ENCODE measurements around the gene CDC42SE1.
A peak's percentile ranks its signal among the peaks of the same experiment; 100 is the strongest.

Gene CDC42SE1

DNA sequence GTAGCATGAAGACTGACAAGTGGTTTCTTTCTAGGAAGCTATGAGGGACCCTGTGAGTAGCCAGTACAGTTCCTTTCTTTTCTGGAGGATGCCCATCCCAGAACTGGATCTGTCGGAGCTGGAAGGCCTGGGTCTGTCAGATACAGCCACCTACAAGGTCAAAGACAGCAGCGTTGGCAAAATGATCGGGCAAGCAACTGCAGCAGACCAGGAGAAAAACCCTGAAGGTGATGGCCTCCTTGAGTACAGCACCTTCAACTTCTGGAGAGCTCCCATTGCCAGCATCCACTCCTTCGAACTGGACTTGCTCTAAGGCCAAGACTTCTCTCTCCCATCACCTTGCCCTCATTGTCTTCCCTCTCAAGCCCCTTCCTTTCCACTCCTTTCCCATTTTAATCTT is 7.8 kb upstream of the CDC42SE1 start:
- TF ChIP-seq EZH2phosphoT487 (IDR thresholded peaks at IDR 0.05; ENCODE audit: borderline replicate concordance) = no peak
- TF ChIP-seq CTCF (conservative IDR thresholded peaks at IDR 0.05; ENCODE audit: low read length) = no peak
- H3K4me2 ChIP-seq (ENCODE audit: low read depth, low read length, poor library complexity, severe bottlenecking) = peak overlapping the region; percentile 68
- H3K9me2 ChIP-seq (replicated peaks; ENCODE audit: low read depth, low read length) = no peaks in the 10 kb centered on the region
- H3K36me3 ChIP-seq (ENCODE audit: insufficient read depth, low read length) = peaks cover 12% of the 10 kb centered on the region
- peak overlapping the region; percentile 46 for H3K9ac ChIP-seq (ENCODE audit: low read depth, low read length, poor library complexity, severe bottlenecking)
- no peaks in the 10 kb centered on the region for H3K9me3 ChIP-seq (ENCODE audit: insufficient read depth, low read depth, low read length)
- peaks cover 7% of the 10 kb centered on the region; the same call in 1 of the 2 replicates for H3F3A ChIP-seq (ENCODE audit: low read depth)
- H4K20me1 ChIP-seq (ENCODE audit: insufficient read depth, low read length, poor library complexity, severe bottlenecking) = peaks cover 10% of the 10 kb centered on the region
- peak overlapping the region; percentile 11 for H3K4me3 ChIP-seq (ENCODE audit: low read length, poor library complexity, severe bottlenecking)
- H3K79me2 ChIP-seq (ENCODE audit: insufficient read depth, low read length) = peaks cover 84% of the 10 kb centered on the region
- H3K4me1 ChIP-seq (ENCODE audit: insufficient read depth, low read length, poor library complexity, severe bottlenecking) = peaks cover 50% of the 10 kb centered on the region
- no peaks in the 10 kb centered on the region for H3K27me3 ChIP-seq (ENCODE audit: insufficient read depth, low read length, poor library complexity, severe bottlenecking)
- H2AFZ ChIP-seq (ENCODE audit: low read length) = no peak overlapping the region

- Histone ChIP-seq H3K9ac (ENCODE audit: low read depth, low read length, poor library complexity, severe bottlenecking) (peak overlapping the region; percentile 46), H3K27me3 (ENCODE audit: insufficient read depth, low read length, poor library complexity, severe bottlenecking) (no peaks in the 10 kb centered on the region), H3K79me2 (ENCODE audit: insufficient read depth, low read length) (peaks cover 96% of the 10 kb centered on the region), H3K9me2 (replicated peaks; ENCODE audit: low read depth, low read length) (no peaks in the 10 kb centered on the region), H2AFZ (ENCODE audit: low read length) (no peak overlapping the region), H3K4me1 (ENCODE audit: insufficient read depth, low read length, poor library complexity, severe bottlenecking) (peaks cover 59% of the 10 kb centered on the region), H3K4me3 (ENCODE audit: low read length, poor library complexity, severe bottlenecking) (peak overlapping the region; percentile 53), H4K20me1 (ENCODE audit: insufficient read depth, low read length, poor library complexity, severe bottlenecking) (peaks cover 10% of the 10 kb centered on the region), H3F3A (ENCODE audit: low read depth) (peaks cover 7% of the 10 kb centered on the region; the same call in 1 of the 2 replicates), H3K9me3 (ENCODE audit: insufficient read depth, low read depth, low read length) (no peaks in the 10 kb centered on the region), H3K4me2 (ENCODE audit: low read depth, low read length, poor library complexity, severe bottlenecking) (peak overlapping the region; percentile 83), H3K36me3 (ENCODE audit: insufficient read depth, low read length) (peaks cover 12% of the 10 kb centered on the region)
- TF ChIP-seq CTCF (conservative IDR thresholded peaks at IDR 0.05; ENCODE audit: low read length) (no peak), EZH2phosphoT487 (IDR thresholded peaks at IDR 0.05; ENCODE audit: borderline replicate concordance) (no peak)
These were observed 5.7 kb upstream of the CDC42SE1 start for GRCh38 chr1:151065089-151065645.

DNA sequence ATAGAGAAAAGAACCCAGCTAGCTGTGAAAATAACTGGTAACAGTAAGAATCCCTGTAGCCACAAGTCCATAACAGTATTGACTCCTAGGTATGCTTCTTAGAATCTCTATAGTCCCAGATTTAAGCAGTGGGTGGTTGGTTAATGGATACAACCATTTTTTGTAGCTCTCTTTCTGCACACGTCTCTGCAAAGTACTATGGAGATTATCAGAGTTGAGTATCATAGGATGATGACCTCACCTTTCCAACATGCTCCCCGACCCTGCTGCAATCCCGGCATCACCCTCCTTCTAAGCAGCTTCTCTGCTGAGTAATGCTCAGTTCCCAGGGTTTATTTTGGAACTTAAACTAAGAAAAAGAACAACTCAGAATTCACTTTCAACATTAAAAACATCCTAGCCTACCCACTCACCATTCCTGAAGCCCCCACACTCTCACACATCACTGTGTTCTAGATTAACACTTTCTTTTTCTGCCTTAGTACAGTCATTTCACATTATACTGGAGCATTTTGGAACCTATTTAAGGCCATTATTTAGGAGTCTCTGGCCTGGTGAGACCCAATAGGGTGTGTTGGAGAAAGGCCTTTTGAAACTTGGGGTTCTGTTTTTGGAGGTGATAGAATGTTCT is 3.4 kb upstream of the CDC42SE1 start:
- Histone ChIP-seq H3K9me3 (ENCODE audit: insufficient read depth, low read depth, low read length) (no peaks in the 10 kb centered on the region), H3F3A (ENCODE audit: low read depth) (peaks cover 5% of the 10 kb centered on the region; the same call in 1 of the 2 replicates), H3K4me3 (ENCODE audit: low read length, poor library complexity, severe bottlenecking) (peak overlapping the region; percentile 79), H3K9me2 (replicated peaks; ENCODE audit: low read depth, low read length) (no peaks in the 10 kb centered on the region), H3K27me3 (ENCODE audit: insufficient read depth, low read length, poor library complexity, severe bottlenecking) (no peaks in the 10 kb centered on the region), H3K4me1 (ENCODE audit: insufficient read depth, low read length, poor library complexity, severe bottlenecking) (peaks cover 49% of the 10 kb centered on the region), H4K20me1 (ENCODE audit: insufficient read depth, low read length, poor library complexity, severe bottlenecking) (peaks cover 24% of the 10 kb centered on the region), H3K9ac (ENCODE audit: low read depth, low read length, poor library complexity, severe bottlenecking) (peak overlapping the region; percentile 90), H2AFZ (ENCODE audit: low read length) (no peak overlapping the region), H3K4me2 (ENCODE audit: low read depth, low read length, poor library complexity, severe bottlenecking) (peak overlapping the region; percentile 93), H3K36me3 (ENCODE audit: insufficient read depth, low read length) (peaks cover 6% of the 10 kb centered on the region; the same call in 1 of the 2 replicates), H3K79me2 (ENCODE audit: insufficient read depth, low read length) (peaks cover 97% of the 10 kb centered on the region)
- TF ChIP-seq CTCF (conservative IDR thresholded peaks at IDR 0.05; ENCODE audit: low read length) (no peak), EZH2phosphoT487 (IDR thresholded peaks at IDR 0.05; ENCODE audit: borderline replicate concordance) (no peak)
